Left lung (tissue), 10 donors: ENCODE data around the gene COQ8B. TPM values are rescaled to one million over a fixed set of nuclear protein-coding genes. Genes with fewer than 3 reads are reported as not detected.

Experiments
- ATAC-seq: fragments of 200-7000 bp; cut with Tn5 transposase; one replicate; pipeline ENCODE4 v1.9.1; 2020; ENCODE audit warnings: moderate library complexity
- DNase-seq, 4 donors: peaks; one replicate each; pipeline ENCODE4 v3.0.0-alpha.2; 2013 to 2020
- H3K27ac ChIP-seq, 2 donors: fragments of 200-600 bp; sonication (generic) in 1 of 2; one replicate each; pipeline versions ENCODE4 v1.5.0 to v1.8.0; 2020 to 2021
- H3K27me3 ChIP-seq, 2 donors: fragments of 200-600 bp; sonication (generic) in 1 of 2; one replicate each; pipeline versions ENCODE4 v1.5.0 to v1.8.0; 2020 to 2021
- H3K36me3 ChIP-seq, 2 donors: fragments of 200-600 bp; sonication (generic) in 1 of 2; one replicate each; pipeline versions ENCODE4 v1.5.0 to v1.8.0; 2020 to 2021
- H3K4me1 ChIP-seq, 2 donors: fragments of 200-600 bp; one replicate each; pipeline ENCODE4 v1.8.0; 2021
- H3K4me3 ChIP-seq, 2 donors: fragments of 200-600 bp; sonication (generic) in 1 of 2; one replicate each; pipeline versions ENCODE4 v1.5.0 to v1.8.0; 2020 to 2021; ENCODE audit warnings: mild to moderate bottlenecking in 1 of 2
- H3K9me3 ChIP-seq, 2 donors: fragments of 200-600 bp; sonication (generic) in 1 of 2; one replicate each; pipeline versions ENCODE4 v1.5.0 to v1.8.0; 2020 to 2021
- intact Hi-C, 2 donors: fragments of 100-400 bp; cut with DNase I; formaldehyde crosslinking; loops; one replicate each; pipeline versions ENCODE4 v1.11.2 to v1.14.2; 2022
- polyA plus RNA-seq, 6 donors: library from polyadenylated mRNA; unstranded; fragments of 120-200 nt; gene quantifications; one replicate each; pipeline ENCODE4 v1.2.1, GENCODE V29; 2013; ENCODE audit not compliant: insufficient read length in 6 of 6
- total RNA-seq, 2 donors: library from RNA; stranded (reverse); fragmentation: NEBNext Ultra II Directional; extraction: Animal tissue kit (Norgen Biotek cat#: 25700); gene quantifications; one replicate each; pipeline ENCODE4 v1.2.1, GENCODE V29; 2021
- TF ChIP-seq, protein P1 (sequence below), 2 donors: fragments of 200-600 bp; sonication (generic) in 1 of 2; IDR thresholded peaks; one replicate each; pipeline versions ENCODE4 v1.5.0 to v1.8.0; 2021; ENCODE audit warnings: antibody characterized with exemption in 2 of 2
- donor health status: DM: no; HTN: yes; CAD: no.
- donor health status: DM: no; HTN: no; CAD: no.

COQ8B gene
- total and polyA plus RNA-seq, 8 donors, result 29.8 to 48.1 (median 34.1) TPM

DNA sequence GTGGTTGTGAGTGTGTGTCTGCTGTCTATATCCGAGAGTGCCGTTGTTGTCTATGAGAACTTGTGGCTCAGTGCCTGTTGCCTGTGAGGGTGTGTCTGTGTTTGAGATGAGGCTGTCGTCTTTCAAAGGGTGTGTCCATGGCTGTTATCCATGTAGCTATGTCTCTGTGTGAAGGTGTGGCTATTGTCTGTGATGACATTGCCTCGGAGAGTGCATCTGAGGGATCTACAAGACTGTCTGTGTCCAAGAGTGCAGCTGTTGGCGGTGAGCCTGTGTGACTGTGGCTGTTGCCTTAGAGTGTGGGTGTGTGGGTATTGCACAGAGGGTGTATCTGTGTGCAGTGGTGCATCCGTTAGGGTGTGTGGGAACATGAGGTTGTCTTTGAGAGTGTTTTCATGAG is 31.1 kb downstream of the COQ8B start:
- Histone ChIP-seq H3K36me3 (peaks cover 3 to 29% of the 10 kb centered on the region in 2 donors), H3K27me3 (no peaks in the 10 kb centered on the region), H3K4me1 (peaks cover 0 to 11% of the 10 kb centered on the region in 2 donors), H3K4me3 (no peak overlapping the region), H3K27ac (no peak overlapping the region), H3K9me3 (no peaks in the 10 kb centered on the region)
- ATAC-seq (no peak), DNase-seq (no peak)
- TF ChIP-seq, protein P1, sequence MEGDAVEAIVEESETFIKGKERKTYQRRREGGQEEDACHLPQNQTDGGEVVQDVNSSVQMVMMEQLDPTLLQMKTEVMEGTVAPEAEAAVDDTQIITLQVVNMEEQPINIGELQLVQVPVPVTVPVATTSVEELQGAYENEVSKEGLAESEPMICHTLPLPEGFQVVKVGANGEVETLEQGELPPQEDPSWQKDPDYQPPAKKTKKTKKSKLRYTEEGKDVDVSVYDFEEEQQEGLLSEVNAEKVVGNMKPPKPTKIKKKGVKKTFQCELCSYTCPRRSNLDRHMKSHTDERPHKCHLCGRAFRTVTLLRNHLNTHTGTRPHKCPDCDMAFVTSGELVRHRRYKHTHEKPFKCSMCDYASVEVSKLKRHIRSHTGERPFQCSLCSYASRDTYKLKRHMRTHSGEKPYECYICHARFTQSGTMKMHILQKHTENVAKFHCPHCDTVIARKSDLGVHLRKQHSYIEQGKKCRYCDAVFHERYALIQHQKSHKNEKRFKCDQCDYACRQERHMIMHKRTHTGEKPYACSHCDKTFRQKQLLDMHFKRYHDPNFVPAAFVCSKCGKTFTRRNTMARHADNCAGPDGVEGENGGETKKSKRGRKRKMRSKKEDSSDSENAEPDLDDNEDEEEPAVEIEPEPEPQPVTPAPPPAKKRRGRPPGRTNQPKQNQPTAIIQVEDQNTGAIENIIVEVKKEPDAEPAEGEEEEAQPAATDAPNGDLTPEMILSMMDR (IDR thresholded peaks at IDR 0.05), result no peak
- intact Hi-C loops, result no loop called here

DNA sequence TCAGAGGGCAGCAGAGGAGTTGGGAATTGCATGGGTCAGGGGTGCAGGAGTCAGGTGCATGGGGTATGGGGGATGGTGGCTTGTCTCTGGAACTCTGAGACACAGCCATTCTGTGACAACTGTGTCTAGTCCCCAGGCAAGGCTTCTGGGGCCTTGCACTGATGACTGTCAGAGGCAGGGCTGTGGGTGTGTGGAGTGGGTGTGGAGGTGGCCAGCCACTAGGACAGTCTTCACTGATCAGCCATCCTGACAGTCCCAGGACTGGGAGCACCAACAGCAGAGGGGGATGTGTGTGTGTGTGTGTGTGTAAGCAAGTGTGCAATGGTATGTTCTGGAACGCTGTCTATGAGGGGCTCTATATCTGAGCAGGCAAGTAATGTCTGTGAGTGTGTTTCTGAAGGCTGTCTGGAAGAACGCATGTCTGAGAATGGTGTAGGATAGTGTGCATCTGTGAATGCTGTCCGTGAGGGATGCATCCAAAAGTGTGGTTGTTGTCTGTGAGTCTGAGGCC is 31.6 kb downstream of the COQ8B start:
- DNase-seq (peak in 1 of 4 donors; percentile 11), ATAC-seq (no peak)
- peaks cover 0 to 8% of the 10 kb centered on the region in 2 donors for H3K4me1 ChIP-seq
- intact Hi-C loops, result no loop called here
- no peaks in the 10 kb centered on the region for H3K9me3 ChIP-seq
- H3K27me3 ChIP-seq, result no peaks in the 10 kb centered on the region
- TF ChIP-seq, protein P1 (IDR thresholded peaks at IDR 0.05), result no peak
- no peak overlapping the region for H3K4me3 ChIP-seq
- peaks cover 4 to 34% of the 10 kb centered on the region in 2 donors for H3K36me3 ChIP-seq
- no peak overlapping the region for H3K27ac ChIP-seq

DNA sequence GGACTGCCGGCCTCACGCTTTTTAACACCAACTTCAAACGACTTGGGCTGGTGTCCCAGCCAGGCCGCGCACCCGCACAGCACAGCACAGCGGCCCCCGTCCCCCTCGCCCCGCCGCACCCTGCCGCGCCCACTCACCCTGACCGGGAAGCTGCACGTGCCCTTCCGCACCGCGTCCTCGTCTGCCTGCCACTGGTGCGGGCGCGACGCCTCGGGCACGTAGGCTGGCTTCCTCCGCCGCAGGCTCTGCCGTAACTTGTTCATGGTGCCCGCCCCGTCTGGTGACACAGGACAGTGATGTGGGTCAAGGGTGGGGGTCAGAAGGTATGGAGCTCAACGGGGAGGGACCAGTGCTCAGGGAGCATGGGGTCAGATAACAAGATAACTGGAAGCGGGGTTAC is 32.4 kb downstream of the COQ8B start:
- peaks cover 4 to 42% of the 10 kb centered on the region in 2 donors for H3K36me3 ChIP-seq

DNA sequence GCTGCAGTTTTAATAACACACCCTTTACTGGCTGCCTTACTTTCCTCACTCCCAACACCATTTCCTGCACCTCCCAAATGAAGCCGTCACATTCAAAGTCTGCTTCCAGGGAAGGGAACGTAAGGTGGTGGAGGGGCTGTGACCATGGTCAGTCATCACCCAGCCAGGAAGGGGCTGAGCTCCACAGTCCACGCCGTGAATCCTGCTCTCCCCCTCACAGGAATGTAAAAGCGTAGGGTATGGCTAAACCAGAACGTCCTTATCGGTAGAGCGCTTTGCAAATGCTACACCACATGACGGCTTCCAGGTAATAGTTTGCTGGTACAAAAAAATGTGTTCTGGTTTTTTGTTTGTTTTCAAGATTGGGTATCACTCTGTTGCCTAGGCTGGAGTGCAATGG is 33.2 kb downstream of the COQ8B start:
- Histone ChIP-seq H3K9me3 (no peaks in the 10 kb centered on the region), H3K27ac (no peak overlapping the region), H3K4me3 (no peak overlapping the region), H3K4me1 (peaks cover 0 to 4% of the 10 kb centered on the region in 2 donors), H3K27me3 (no peaks in the 10 kb centered on the region), H3K36me3 (peaks cover 4 to 49% of the 10 kb centered on the region in 2 donors)
- ATAC-seq (no peak), DNase-seq (peak in 1 of 4 donors; percentile 8)
- intact Hi-C loops, result no loop called here
- TF ChIP-seq, protein P1 (IDR thresholded peaks at IDR 0.05), result no peak

More for the DNA sequence above, 32.4 kb downstream of the COQ8B start:
- Histone ChIP-seq H3K4me3 (no peak overlapping the region), H3K27me3 (no peaks in the 10 kb centered on the region), H3K27ac (no peak overlapping the region), H3K9me3 (no peaks in the 10 kb centered on the region), H3K4me1 (peaks cover 0 to 4% of the 10 kb centered on the region in 2 donors)
- intact Hi-C loops, result no loop called here
- TF ChIP-seq, protein P1 (IDR thresholded peaks at IDR 0.05), result no peak
- peak in 1 of 4 donors; percentile 79 for DNase-seq
- ATAC-seq, result no peak

DNA sequence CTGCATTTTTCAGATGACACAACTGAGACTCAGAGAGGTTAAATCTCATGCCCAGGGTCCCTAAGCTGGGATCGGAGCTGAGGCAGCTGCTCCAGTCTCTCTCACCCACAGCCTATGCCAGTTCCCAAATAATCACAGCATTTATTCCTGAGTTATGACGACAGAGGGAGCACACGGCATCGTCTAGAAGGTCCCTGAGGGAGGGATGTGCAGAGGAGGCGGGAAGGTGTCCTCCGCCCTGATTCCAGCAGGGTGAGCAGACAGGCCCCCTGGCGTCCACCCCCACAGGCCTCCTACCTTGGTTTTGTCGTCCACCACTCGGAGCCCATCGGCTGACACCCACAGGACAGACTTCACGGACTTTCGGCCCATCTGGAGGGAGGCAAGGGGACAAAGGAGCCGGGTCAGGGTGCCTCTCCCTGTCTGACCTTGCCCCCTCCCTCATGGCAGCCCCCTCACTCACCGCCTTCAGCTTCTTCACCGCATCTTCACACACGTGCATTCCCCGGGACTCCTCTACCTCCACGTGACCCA is 34.2 kb downstream of the COQ8B start:
- peaks cover 4 to 58% of the 10 kb centered on the region in 2 donors for H3K36me3 ChIP-seq
- intact Hi-C loops, result no loop called here
- no peak overlapping the region for H3K27ac ChIP-seq
- H3K27me3 ChIP-seq, result no peaks in the 10 kb centered on the region
- H3K4me3 ChIP-seq, result no peak overlapping the region
- H3K9me3 ChIP-seq, result no peaks in the 10 kb centered on the region
- DNase-seq (peak in 1 of 4 donors; percentile 60), ATAC-seq (no peak)
- H3K4me1 ChIP-seq, result peaks cover 0 to 3% of the 10 kb centered on the region in 2 donors
- TF ChIP-seq, protein P1 (IDR thresholded peaks at IDR 0.05), result no peak
